22Rv1 (cell line): ENCODE data around the gene NFATC2.

ENCODE experiments used
- ZFX ChIP-seq: fragments of 450-650 bp; IDR thresholded peaks from 2 replicates; pipeline ENCODE4 v1.6.1; 2017; ENCODE audit warnings: antibody characterized with exemption, borderline replicate concordance
- TF ChIP-seq, protein P1 (sequence below): fragments of 450-650 bp; IDR thresholded peaks from 2 replicates; pipeline ENCODE4 v1.5.1; 2017; ENCODE audit warnings: mild to moderate bottlenecking

DNA sequence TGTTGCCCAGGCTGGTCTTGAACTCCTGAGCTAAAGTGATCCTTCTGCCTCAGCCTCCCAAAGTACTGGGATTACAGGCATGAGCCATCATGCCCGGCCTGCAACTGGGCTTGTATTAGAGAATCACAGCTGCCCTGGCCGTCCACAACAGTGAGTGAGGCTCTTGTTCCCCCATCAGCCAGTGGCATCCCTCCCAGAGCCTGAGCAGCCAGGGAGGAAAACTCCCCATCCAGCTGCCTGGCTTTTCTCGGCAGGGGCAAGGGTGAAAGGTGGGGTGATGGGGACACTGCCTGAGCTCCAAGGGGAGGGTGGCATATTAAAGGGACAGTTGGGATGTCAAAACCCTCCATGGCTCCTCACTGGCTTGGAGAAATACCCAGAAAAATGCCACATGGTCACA lies 185.6 kb downstream of the NFATC2 start:
- TF ChIP-seq, protein P1, sequence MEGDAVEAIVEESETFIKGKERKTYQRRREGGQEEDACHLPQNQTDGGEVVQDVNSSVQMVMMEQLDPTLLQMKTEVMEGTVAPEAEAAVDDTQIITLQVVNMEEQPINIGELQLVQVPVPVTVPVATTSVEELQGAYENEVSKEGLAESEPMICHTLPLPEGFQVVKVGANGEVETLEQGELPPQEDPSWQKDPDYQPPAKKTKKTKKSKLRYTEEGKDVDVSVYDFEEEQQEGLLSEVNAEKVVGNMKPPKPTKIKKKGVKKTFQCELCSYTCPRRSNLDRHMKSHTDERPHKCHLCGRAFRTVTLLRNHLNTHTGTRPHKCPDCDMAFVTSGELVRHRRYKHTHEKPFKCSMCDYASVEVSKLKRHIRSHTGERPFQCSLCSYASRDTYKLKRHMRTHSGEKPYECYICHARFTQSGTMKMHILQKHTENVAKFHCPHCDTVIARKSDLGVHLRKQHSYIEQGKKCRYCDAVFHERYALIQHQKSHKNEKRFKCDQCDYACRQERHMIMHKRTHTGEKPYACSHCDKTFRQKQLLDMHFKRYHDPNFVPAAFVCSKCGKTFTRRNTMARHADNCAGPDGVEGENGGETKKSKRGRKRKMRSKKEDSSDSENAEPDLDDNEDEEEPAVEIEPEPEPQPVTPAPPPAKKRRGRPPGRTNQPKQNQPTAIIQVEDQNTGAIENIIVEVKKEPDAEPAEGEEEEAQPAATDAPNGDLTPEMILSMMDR, result no peak
- TF ChIP-seq ZFX, result no peak
